ENCODE data around the gene UBE2E2. TPM values are rescaled to one million over a fixed set of nuclear protein-coding genes. Genes with fewer than 3 reads are reported as not detected.
A peak's percentile ranks its signal among the peaks of the same experiment; 100 is the strongest.

Gene UBE2E2
- polyA plus RNA-seq, 4 donors, result 61.4 to 66.4 (median 62.7) TPM

DNA sequence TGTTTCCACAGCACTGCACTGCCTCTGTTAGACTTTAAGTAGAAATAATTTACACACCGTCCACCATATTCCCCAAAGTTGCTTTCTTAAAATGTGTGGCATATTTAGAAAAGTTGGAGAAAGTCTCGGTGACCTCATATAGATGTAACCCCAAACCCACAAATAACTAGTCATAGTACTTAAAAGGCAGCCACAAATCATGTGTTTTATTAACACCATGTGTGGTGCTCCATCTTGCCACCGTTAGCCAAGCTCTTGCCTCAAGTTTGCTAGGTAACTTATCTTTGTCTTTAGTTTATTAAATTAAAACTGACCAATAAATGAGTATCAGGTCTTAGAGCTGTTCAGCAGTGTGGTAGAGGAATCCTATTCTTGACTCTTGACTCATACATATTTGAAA lies 257.9 kb downstream of the UBE2E2 start:
- DNase-seq (ENCODE audit: low read depth in 4 of 4, low spot score in 3 of 4), result no peak

GRCh38 chr3:23463791-23464190 lies 260.7 kb downstream of the UBE2E2 start:
- DNase-seq (ENCODE audit: low read depth in 4 of 4, low spot score in 3 of 4), result no peak

GRCh38 chr3:23465569-23465968 lies 262.4 kb downstream of the UBE2E2 start:
- DNase-seq (ENCODE audit: low read depth in 4 of 4, low spot score in 3 of 4), result no peak

GRCh38 chr3:23468203-23468602 lies 265.1 kb downstream of the UBE2E2 start:
- no peak for DNase-seq (ENCODE audit: low read depth in 4 of 4, low spot score in 3 of 4)

DNA sequence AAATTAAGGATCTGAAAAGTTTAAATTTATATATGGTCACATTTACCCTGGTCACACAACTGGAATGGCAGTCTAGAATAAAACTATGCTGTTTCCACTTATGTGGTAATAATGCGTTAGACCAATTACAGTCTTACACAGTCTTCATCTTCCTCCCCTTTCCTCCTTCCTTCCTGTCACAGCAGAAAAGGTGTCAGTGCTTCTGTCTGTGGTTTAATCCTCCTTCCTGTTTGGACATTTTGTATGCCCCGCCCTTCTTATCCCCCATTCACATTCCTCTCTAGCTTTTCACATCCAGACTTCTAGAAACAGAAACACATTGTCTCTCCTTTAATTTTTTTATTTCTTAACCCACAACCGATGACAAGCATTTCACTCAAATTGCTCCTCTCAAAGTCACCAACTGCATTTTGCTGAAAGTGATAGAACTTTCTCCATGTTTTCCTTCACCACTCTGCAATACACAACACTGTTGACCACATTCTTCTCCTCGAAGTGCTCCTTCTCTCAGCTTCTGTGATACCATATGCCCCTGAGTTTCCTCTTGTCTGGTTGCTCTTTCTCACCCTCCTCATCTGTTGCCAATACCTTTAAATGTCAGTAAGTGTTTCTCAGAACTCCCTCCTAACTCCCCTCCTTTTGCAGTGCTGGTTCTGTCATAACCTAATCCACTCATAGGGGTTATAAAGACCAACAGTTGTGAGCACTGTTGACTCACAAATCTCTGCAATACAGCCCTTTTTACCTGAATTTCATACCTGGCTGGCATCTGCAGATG lies 271.6 kb downstream of the UBE2E2 start:
- no peak for DNase-seq (ENCODE audit: low read depth in 4 of 4, low spot score in 3 of 4)

DNA sequence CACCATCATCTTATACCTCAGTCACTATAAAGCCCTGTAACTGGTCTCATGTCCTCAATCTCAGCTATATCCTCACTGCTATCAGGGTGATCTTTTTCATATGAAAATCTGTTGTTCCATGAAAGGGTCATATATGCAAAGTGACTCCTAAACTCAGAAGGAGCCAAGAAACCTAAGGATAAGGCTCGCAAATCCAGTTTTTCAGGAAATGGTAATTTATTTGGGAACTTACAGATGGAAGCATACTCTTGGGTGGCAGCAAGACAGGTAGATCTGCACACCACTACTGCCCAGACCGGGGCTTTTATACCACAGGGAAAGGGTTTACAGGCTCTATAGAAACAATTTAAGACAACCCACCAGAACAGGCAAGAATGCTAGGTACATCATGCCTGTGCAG lies 272.3 kb downstream of the UBE2E2 start:
- DNase-seq (ENCODE audit: low read depth in 4 of 4, low spot score in 3 of 4), result peak in 3 of 4 donors; percentile 11 to 14 (median 13)

- DNase-seq (ENCODE audit: low read depth in 4 of 4, low spot score in 3 of 4), result no peak
These were observed 275.9 kb downstream of the UBE2E2 start for GRCh38 chr3:23479026-23479425.

GRCh38 chr3:23479615-23480328 lies 276.6 kb downstream of the UBE2E2 start:
- no peak for DNase-seq (ENCODE audit: low read depth in 4 of 4, low spot score in 3 of 4)

DNA sequence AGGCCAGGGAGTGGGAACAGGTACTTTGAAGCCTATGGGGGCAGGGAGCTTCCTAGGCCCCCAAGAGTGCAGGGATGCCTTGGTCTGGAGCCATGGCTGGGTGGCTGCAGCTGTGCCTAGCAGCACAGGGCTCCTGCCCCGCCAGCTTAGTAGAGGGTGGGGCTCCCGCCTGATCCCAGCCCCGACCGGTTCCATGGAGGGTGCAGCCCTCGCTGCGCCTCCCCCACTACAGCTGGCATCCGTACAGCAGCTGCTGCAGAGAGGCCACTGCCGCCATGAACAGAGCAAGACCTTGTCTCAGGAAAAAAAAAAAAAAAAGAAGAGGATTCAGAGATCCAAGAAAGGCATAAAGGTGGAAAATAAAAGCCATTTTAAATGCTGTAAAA lies 277.2 kb downstream of the UBE2E2 start:
- no peak for DNase-seq (ENCODE audit: low read depth in 4 of 4, low spot score in 3 of 4)

DNA sequence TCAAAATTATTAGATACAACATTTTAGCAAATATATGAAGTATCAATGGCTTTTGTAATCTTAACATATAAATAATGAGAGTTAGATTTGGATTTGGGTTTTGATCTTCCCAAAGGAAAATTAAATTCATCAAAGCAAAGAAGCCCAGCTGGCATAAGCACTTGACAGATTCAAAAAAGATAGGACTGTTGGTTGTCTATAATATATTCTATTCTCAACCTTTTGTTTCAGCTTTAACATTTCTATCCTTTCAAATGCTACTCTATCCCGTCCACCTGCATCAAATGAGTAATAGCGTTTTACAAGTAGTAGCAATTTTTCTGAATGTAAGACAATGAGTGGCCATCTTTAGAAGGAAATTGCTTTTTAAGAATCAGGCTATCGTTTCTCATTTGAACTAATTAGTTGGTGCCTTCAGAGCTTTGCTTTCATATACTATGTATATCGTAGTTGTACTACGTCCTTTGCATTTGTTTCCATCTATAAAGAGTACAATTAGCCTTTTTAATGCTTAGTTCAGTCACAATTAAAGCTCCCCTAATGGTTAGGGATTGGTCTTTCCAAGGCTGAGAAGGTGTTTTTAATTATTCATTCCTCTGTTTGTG lies 278.0 kb downstream of the UBE2E2 start:
- DNase-seq (ENCODE audit: low read depth in 4 of 4, low spot score in 3 of 4), result no peak

GRCh38 chr3:23481616-23482278 lies 278.6 kb downstream of the UBE2E2 start:
- DNase-seq (ENCODE audit: low read depth in 4 of 4, low spot score in 3 of 4), result peak in 2 of 4 donors; percentile 5 to 8

DNA sequence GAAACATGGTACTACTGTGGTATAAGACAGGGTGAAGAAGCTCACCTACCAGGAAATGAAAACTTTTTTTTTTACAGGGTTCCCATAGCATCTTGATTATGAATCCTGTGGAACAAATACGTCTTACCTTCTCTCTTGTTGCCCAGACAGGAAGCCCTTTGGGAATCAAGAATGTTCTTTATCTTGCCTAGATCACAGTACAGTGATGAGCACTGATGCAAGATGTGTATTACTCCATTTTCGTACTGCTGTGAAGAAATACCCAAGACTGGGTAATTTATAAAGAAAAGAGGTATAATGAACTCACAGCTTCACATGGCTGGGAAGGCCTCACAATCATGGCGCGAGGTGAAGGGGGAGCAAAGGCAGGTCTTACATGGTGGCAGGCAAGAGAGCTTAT lies 281.3 kb downstream of the UBE2E2 start:
- no peak for DNase-seq (ENCODE audit: low read depth in 4 of 4, low spot score in 3 of 4)

GRCh38 chr3:23485922-23486321 lies 282.8 kb downstream of the UBE2E2 start:
- DNase-seq (ENCODE audit: low read depth in 4 of 4, low spot score in 3 of 4), result no peak

- no peak for DNase-seq (ENCODE audit: low read depth in 4 of 4, low spot score in 3 of 4)
These were observed 283.9 kb downstream of the UBE2E2 start for GRCh38 chr3:23487015-23487414.

DNA sequence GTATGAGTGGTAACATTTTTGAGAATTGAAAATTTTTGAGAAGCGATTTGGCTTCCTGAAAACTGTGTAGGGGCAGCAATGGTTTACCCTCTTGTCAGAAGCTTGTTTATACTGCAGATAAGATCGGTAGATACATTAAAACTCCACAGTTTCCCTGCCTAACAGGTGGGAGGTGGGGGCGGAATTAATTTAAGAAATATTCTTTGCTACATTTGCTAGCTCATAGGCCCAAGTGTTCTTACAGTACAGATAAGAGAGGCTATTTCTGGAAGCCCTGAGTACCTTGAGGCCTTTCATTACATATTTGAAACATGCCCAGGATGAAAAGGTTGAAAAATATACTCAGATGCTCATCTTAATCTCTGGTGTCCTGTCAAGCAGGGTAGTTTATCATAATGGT lies 285.5 kb downstream of the UBE2E2 start:
- no peak for DNase-seq (ENCODE audit: low read depth in 4 of 4, low spot score in 3 of 4)

DNA sequence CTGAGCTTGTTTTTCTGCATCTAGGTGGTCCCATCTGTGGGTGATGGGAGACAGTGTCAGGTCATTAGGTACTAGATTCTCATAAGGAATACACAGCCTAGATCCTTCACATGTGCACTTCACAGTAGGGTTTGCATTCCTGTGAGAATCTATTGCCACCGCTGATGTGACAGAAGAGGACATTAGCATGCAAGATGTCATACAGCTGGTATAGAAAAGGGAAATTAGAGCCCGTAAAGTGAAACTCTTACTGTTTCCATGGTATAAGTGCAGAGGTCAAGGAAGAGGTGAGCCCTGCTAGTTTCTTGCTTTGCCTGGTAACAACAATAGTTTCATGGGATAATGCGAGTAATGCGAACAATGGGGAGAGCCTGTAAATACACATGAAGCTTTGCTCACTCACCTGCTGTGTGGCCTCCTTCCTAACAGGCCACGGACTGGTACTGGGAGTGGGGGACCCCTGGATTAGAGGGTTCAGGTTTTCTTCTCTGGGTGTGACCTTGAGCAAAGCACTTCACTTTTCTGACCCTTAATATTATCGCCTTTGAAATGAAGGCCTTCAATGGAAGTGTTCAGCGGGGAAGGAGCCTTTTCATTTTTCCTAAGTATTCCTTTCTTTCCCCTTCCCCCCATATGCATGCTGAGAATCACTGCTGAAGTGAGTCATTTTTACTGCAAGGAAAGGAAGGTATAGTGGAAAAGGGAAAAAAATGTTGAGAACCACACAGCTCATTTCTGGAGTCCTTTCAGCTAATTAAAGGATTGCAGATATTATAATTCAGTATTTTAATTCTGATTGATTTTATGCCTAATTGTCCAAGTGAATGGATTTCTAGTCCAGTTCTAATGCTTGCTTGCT lies 286.4 kb downstream of the UBE2E2 start:
- no peak for DNase-seq (ENCODE audit: low read depth in 4 of 4, low spot score in 3 of 4)

DNA sequence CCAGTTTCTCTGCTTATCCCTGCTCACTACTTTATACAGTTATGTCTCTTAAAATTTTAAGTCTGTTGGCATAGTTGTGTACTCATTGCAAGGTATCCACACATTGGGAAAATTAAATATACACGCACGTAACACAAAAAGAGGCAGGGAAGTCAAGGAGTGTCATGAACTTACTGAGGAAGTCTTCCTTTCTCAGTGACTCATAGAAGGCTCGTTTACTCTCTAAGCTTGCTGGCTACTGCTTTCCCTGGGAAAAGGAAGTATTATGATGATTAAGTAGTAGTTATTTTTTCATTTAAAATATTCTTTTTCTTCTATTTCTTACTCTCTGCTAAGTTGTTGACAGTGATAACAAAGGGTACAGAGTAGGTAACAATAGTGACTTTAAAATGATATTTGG lies 287.3 kb downstream of the UBE2E2 start:
- no peak for DNase-seq (ENCODE audit: low read depth in 4 of 4, low spot score in 3 of 4)

DNA sequence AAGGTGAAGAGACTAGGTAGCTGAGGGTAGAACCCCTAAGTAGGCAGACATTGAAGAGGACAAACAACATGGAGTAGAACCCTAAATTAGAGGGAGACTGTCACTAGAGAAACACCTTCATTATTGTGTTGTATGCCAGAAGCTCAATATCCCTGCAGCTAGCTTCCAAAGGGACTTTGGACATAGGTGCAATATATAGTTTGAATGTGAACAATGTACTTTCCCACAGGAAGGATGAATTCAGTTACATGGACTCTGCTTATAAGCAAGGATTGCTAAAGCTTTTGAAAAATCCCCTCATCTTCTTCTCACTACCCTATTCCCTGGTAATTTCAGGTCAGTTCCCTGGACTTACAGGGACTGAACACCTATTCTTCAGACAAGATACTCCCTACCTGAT lies 288.9 kb downstream of the UBE2E2 start:
- DNase-seq (ENCODE audit: low read depth in 4 of 4, low spot score in 3 of 4), result no peak

GRCh38 chr3:23493889-23494288 lies 290.8 kb downstream of the UBE2E2 start:
- no peak for DNase-seq (ENCODE audit: low read depth in 4 of 4, low spot score in 3 of 4)

GRCh38 chr3:23494967-23495366 lies 291.8 kb downstream of the UBE2E2 start:
- DNase-seq (ENCODE audit: low read depth in 4 of 4, low spot score in 3 of 4), result no peak

Measured in right renal pelvis (tissue), 4 donors.